Stimulated activated naive CD8-positive, alpha-beta T cell treated with anti-CD3 and anti-CD28 coated beads, Interleukin-15, Interleukin-2, amounts not matched to agents 100 ng/mL and 50 ng/mL, for 24 hours (primary cell): ENCODE data around the gene DISC1.
"Not testable (repeated sequence)": the region's sequence is repeated elsewhere in the genome, so short reads cannot be mapped to it uniquely, and the experiment has no call there.

Experiments
- H3K27ac Mint-ChIP-seq: one replicate; pipeline ENCODE4 v1.8.0; 2021; ENCODE audit warnings: mild to moderate bottlenecking, mixed read lengths
- H3K27me3 Mint-ChIP-seq: one replicate; pipeline ENCODE4 v1.8.0; 2021; ENCODE audit warnings: mixed read lengths
- H3K36me3 Mint-ChIP-seq: one replicate; pipeline ENCODE4 v1.8.0; 2021; ENCODE audit warnings: low read depth, mixed read lengths
- H3K4me1 Mint-ChIP-seq: one replicate; pipeline ENCODE4 v1.8.0; 2021; ENCODE audit warnings: low read depth, mixed read lengths
- H3K4me3 Mint-ChIP-seq: one replicate; pipeline ENCODE4 v1.8.0; 2021; ENCODE audit warnings: mild to moderate bottlenecking, mixed read lengths
- H3K9me3 Mint-ChIP-seq: one replicate; pipeline ENCODE4 v1.8.0; 2021; ENCODE audit warnings: mixed read lengths

DISC1 gene

GRCh38 chr1:231958448-231958847 is 331.9 kb downstream of the DISC1 start:
- Mint-ChIP-seq H3K36me3 (peaks cover 10% of the 10 kb centered on the region), H3K9me3 (peaks cover 4% of the 10 kb centered on the region), H3K27me3 (no peaks in the 10 kb centered on the region)

GRCh38 chr1:231959225-231959884 is 332.8 kb downstream of the DISC1 start:
- Mint-ChIP-seq H3K27ac (no peak overlapping the region), H3K9me3 (peaks cover 4% of the 10 kb centered on the region), H3K27me3 (no peaks in the 10 kb centered on the region), H3K4me1 (no peaks in the 10 kb centered on the region), H3K36me3 (peaks cover 10% of the 10 kb centered on the region), H3K4me3 (no peak overlapping the region)

More at GRCh38 chr1:231958448-231958847, 331.9 kb downstream of the DISC1 start:
- Mint-ChIP-seq H3K27ac (no peak overlapping the region), H3K4me3 (no peak overlapping the region), H3K4me1 (no peaks in the 10 kb centered on the region)

- not testable (repeated sequence) for H3K27ac Mint-ChIP-seq, H3K36me3 Mint-ChIP-seq, H3K4me1 Mint-ChIP-seq, H3K4me3 Mint-ChIP-seq, H3K27me3 Mint-ChIP-seq, H3K9me3 Mint-ChIP-seq
Observed at GRCh38 chr1:231961801-231962200, 335.2 kb downstream of the DISC1 start.

DNA sequence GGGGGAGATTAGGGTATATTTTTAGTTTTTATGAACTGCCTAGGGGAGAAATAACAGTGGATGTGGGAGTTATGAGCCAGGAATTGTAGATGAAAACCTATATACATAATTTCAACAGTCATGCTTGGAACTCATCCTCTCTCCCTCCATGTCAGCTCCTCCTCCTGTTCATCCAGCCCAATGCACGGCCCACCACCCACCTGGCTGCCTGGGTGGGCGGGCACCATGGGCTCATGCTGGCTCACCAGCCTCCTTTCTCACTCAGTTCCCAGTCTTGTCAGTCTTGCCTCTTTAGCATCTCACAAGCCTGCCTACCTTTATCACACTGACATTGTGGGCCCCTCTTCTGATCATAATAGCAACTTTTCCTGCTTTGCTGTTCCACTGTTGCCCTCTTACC is 336.0 kb downstream of the DISC1 start:
- Mint-ChIP-seq H3K27me3 (no peaks in the 10 kb centered on the region), H3K4me3 (no peak overlapping the region), H3K27ac (no peak overlapping the region), H3K36me3 (peaks cover 4% of the 10 kb centered on the region), H3K4me1 (no peaks in the 10 kb centered on the region), H3K9me3 (no peaks in the 10 kb centered on the region)

DNA sequence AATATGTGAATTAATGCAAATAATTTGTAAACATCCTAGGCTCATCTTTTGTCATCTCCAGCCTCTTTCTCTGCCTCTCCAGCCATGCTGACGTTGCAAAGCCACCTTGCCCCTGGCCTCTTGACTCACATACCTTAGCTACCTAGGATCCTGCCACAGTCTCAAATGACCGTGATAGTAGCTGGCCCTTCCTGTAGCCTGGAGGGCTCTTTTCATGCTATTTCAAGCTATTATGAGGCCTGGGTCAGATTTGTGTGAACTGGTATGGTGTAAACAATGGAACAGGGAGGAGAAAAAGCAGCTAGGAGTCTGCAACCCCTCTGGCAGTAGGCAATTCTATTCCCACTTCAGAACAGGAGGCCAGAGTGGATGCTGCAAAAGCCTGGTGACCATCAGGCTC is 337.7 kb downstream of the DISC1 start:
- no peaks in the 10 kb centered on the region for H3K4me1 Mint-ChIP-seq
- H3K36me3 Mint-ChIP-seq, result peaks cover 4% of the 10 kb centered on the region
- no peaks in the 10 kb centered on the region for H3K27me3 Mint-ChIP-seq
- H3K27ac Mint-ChIP-seq, result no peak overlapping the region
- H3K4me3 Mint-ChIP-seq, result no peak overlapping the region
- no peaks in the 10 kb centered on the region for H3K9me3 Mint-ChIP-seq

DNA sequence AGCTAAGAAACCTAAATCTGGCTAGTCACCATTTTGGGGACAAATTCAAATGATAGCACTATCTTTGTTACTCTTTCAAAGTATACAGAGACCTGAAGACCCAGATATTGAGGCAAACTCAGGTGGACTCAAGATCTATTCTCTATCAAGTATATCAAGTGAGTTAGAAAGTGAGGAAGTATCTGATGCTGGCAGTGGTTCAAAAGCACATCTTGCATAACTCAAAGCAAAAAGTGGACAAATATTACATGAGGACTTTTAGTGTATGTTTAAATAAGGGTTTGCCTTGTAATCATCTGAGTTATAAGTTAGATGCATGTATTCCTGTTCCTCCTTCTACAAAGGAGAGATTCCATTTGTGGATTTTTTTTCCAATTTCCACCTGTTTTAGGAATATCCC is 338.4 kb downstream of the DISC1 start:
- Mint-ChIP-seq H3K4me3 (no peak overlapping the region), H3K9me3 (no peaks in the 10 kb centered on the region), H3K27ac (no peak overlapping the region), H3K36me3 (peaks cover 4% of the 10 kb centered on the region), H3K27me3 (no peaks in the 10 kb centered on the region), H3K4me1 (no peaks in the 10 kb centered on the region)

DNA sequence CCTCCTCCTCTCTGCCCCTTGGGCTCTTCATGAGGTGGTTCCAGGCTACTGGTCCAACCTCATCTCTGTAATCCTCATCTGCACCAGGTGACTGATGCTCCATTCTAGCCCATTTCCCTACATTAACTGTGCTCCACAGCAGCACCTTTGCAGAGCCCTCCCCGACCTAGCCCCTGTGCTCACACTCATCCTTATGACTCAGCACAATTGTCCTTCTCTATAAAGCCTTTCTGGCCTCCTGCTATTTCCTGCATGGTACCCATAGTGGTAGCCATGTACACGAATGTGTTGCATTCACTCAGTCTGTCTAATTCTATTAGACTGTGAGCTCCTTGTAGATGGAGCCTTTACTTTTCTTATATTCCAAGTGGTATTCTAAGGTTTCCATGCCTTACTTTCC is 339.0 kb downstream of the DISC1 start:
- no peaks in the 10 kb centered on the region for H3K27me3 Mint-ChIP-seq
- peaks cover 4% of the 10 kb centered on the region for H3K4me1 Mint-ChIP-seq
- no peak overlapping the region for H3K4me3 Mint-ChIP-seq
- no peak overlapping the region for H3K27ac Mint-ChIP-seq
- peaks cover 4% of the 10 kb centered on the region for H3K36me3 Mint-ChIP-seq
- no peaks in the 10 kb centered on the region for H3K9me3 Mint-ChIP-seq

- Mint-ChIP-seq H3K4me1 (peaks cover 13% of the 10 kb centered on the region), H3K27me3 (no peaks in the 10 kb centered on the region), H3K9me3 (no peaks in the 10 kb centered on the region), H3K4me3 (no peak overlapping the region), H3K36me3 (peaks cover 7% of the 10 kb centered on the region), H3K27ac (no peak overlapping the region)
Observed at GRCh38 chr1:231966983-231967382, 340.4 kb downstream of the DISC1 start.

GRCh38 chr1:231969076-231969475 is 342.5 kb downstream of the DISC1 start:
- H3K27ac Mint-ChIP-seq, result no peak overlapping the region
- H3K36me3 Mint-ChIP-seq, result peaks cover 7% of the 10 kb centered on the region
- H3K4me1 Mint-ChIP-seq, result peaks cover 26% of the 10 kb centered on the region
- H3K4me3 Mint-ChIP-seq, result no peak overlapping the region
- H3K9me3 Mint-ChIP-seq, result no peaks in the 10 kb centered on the region
- no peaks in the 10 kb centered on the region for H3K27me3 Mint-ChIP-seq

GRCh38 chr1:231969761-231970160 is 343.2 kb downstream of the DISC1 start:
- peaks cover 27% of the 10 kb centered on the region for H3K4me1 Mint-ChIP-seq
- not testable (repeated sequence) for H3K36me3 Mint-ChIP-seq, H3K27ac Mint-ChIP-seq, H3K4me3 Mint-ChIP-seq, H3K27me3 Mint-ChIP-seq, H3K9me3 Mint-ChIP-seq

GRCh38 chr1:231970684-231971083 is 344.1 kb downstream of the DISC1 start:
- Mint-ChIP-seq H3K36me3 (peaks cover 8% of the 10 kb centered on the region), H3K9me3 (no peaks in the 10 kb centered on the region), H3K4me1 (peaks cover 27% of the 10 kb centered on the region), H3K27me3 (no peaks in the 10 kb centered on the region), H3K4me3 (no peak overlapping the region), H3K27ac (no peak overlapping the region)

DNA sequence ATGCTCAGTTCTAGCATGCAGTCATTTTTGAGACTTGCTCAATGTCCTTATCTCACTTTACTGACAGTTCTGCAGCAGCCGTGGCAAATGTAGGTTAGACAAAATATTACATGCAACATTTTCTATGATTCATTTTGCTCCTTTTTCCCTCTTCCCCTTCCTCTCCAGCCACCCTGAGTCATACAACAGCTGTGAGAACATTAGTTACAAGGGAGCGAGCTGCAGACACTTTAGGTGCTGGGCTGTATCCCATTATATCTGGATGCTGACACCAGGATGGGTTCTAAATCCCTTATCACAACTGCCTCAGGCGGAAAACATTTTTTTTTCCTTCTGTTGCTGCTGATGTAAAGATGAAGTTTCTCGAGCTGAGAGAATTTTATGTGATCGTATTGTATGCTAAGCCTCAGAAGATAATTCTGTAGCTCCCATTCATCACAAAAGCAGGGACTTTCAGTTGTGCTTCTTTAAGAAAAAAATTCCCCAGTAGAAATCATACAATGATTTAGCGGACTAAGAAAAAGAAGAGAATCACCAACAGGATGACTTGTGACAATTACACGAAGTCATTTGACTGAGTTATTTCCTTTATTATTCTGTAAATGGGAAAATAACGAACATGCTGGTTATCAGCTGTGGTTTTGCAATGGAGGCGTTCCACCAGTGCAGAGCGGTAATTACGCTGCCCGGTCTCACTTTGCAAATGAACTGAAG is 345.0 kb downstream of the DISC1 start:
- H3K4me1 Mint-ChIP-seq, result peaks cover 27% of the 10 kb centered on the region
- no peak overlapping the region for H3K4me3 Mint-ChIP-seq
- H3K27me3 Mint-ChIP-seq, result no peaks in the 10 kb centered on the region
- peaks cover 8% of the 10 kb centered on the region for H3K36me3 Mint-ChIP-seq
- no peaks in the 10 kb centered on the region for H3K9me3 Mint-ChIP-seq
- H3K27ac Mint-ChIP-seq, result no peak overlapping the region

DNA sequence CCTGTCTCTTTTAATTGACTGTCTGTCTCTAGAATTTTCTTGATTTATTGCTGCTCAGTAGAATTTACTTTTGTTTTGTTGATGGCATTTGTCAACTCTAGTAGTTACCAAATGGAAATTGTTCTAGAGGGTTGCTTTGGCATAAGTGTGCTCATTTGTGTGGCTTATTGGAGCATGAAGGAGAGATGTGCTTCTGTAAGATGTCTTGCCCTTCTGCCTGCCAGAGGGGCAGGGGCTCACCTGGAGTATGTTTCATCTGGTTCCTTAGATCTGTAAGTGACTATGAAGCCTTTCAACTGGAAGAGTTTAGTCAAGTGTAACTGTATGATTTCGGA is 345.5 kb downstream of the DISC1 start:
- H3K27me3 Mint-ChIP-seq, result no peaks in the 10 kb centered on the region
- H3K9me3 Mint-ChIP-seq, result peaks cover 1% of the 10 kb centered on the region
- H3K4me3 Mint-ChIP-seq, result no peak overlapping the region
- no peak overlapping the region for H3K27ac Mint-ChIP-seq
- peaks cover 8% of the 10 kb centered on the region for H3K36me3 Mint-ChIP-seq
- H3K4me1 Mint-ChIP-seq, result peaks cover 27% of the 10 kb centered on the region

GRCh38 chr1:231973830-231974229 is 347.2 kb downstream of the DISC1 start:
- H3K36me3 Mint-ChIP-seq, result peaks cover 12% of the 10 kb centered on the region
- H3K4me1 Mint-ChIP-seq, result peaks cover 27% of the 10 kb centered on the region
- H3K4me3 Mint-ChIP-seq, result no peak overlapping the region
- H3K27ac Mint-ChIP-seq, result no peak overlapping the region
- peaks cover 6% of the 10 kb centered on the region for H3K9me3 Mint-ChIP-seq
- no peaks in the 10 kb centered on the region for H3K27me3 Mint-ChIP-seq

DNA sequence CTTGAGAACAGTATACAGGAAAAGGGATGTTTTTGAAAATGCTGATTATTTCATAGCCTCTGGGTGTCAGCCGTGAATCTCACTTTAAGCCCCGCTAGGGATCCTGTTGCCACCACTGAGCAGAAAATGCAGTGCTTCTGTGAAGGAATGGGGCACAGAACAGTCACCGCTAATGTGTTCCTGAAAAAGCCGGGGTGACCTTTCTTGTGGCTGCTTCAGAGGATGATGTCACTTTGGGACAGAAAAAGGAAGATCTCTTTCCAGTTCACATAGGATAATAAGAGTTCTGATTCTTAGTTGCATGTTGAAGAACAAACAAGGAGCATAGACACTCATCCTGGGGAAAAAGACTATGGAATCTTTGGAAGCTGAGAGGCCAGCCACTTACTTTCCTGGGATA is 349.6 kb downstream of the DISC1 start:
- H3K4me1 Mint-ChIP-seq, result peaks cover 17% of the 10 kb centered on the region
- peaks cover 9% of the 10 kb centered on the region for H3K36me3 Mint-ChIP-seq
- H3K9me3 Mint-ChIP-seq, result peaks cover 6% of the 10 kb centered on the region
- H3K27me3 Mint-ChIP-seq, result no peaks in the 10 kb centered on the region
- H3K27ac Mint-ChIP-seq, result no peak overlapping the region
- no peak overlapping the region for H3K4me3 Mint-ChIP-seq

- H3K4me1 Mint-ChIP-seq, result no peaks in the 10 kb centered on the region
- no peaks in the 10 kb centered on the region for H3K27me3 Mint-ChIP-seq
- H3K9me3 Mint-ChIP-seq, result peaks cover 6% of the 10 kb centered on the region
- no peak overlapping the region for H3K27ac Mint-ChIP-seq
- H3K4me3 Mint-ChIP-seq, result no peak overlapping the region
- H3K36me3 Mint-ChIP-seq, result peaks cover 4% of the 10 kb centered on the region
Observed at GRCh38 chr1:231981675-231982074, 355.1 kb downstream of the DISC1 start.
